NCI-H1694 treated with DMSO at 0.1 percent for 48 hours (cell line): Measurements from ENCODE around the gene UBFD1.
"Not testable (repeated sequence)": the region's sequence is repeated elsewhere in the genome, so short reads cannot be mapped to it uniquely, and the experiment has no call there.

ENCODE experiments used
- DNase-seq: peaks from one replicate; lab custom pipeline; 2025; lab: John Stamatoyannopoulos, UW

The UBFD1 gene

GRCh38 chr16:23567602-23568001, 10.1 kb downstream of the UBFD1 start:
- DNase-seq: no peak

GRCh38 chr16:23570992-23571632, 13.6 kb downstream of the UBFD1 start:
- no peak for DNase-seq

DNA sequence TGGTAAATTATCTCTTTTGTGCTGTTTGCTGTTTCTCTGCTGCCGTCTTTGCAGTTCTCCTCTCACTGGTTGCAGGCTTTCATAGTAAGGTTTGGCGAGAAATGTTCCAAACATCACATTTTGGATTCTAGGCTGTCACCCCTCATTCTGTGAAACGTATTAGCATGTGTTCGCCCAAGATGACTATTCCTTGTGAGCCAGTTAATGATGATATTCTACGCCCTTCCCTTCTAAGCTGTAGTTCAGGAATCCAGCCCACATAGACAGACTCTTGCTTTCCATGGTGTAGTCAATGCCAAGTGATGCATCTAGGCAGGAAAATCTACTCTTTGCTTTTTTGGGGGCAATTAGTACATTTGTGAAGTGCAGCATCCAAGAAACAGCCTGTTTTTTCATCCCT, 14.4 kb downstream of the UBFD1 start:
- no peak for DNase-seq

GRCh38 chr16:23572394-23572793, 14.9 kb downstream of the UBFD1 start:
- DNase-seq: no peak

DNA sequence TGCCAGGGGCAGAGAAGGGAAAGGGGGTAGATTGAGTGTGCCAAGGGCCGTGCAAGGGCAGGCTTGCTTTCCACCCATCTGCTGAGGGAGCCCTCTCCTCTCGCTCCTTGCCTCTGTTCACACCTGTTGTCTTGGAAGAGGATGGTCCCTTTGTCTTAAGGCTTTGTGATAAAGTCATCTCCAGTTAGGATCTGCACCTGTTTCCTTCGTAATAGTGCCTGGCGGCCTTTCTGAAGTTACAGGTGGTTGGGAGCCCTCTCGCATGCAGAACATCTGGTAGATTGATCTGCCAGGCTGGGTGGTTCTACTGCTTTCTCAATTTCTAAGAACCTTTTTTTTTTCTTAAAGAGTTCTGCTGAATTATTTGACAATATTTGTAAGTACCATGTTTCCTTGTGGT, 16.3 kb downstream of the UBFD1 start:
- no peak for DNase-seq

DNA sequence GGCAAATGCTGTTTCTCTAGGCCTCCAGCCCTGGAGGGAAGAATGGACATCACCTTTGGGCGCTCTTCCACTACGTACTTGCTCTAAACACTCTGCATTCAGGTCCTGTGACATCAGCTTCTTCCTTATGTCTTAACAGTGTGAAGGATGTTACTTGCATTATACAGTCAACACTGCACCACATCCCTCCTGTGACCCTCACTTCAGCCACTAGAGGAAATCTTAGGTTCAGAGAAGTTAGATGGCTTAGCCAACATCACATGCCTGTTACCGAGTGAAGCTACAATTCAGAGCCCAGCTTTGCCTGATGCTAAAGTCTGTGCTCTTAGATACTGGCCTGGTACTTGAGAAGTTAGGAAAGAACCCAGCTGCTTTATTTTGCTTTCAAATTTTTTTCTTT, 18.3 kb downstream of the UBFD1 start:
- no peak for DNase-seq

- DNase-seq: no peak
Measured at GRCh38 chr16:23577493-23577892, 20.0 kb downstream of the UBFD1 start.

DNA sequence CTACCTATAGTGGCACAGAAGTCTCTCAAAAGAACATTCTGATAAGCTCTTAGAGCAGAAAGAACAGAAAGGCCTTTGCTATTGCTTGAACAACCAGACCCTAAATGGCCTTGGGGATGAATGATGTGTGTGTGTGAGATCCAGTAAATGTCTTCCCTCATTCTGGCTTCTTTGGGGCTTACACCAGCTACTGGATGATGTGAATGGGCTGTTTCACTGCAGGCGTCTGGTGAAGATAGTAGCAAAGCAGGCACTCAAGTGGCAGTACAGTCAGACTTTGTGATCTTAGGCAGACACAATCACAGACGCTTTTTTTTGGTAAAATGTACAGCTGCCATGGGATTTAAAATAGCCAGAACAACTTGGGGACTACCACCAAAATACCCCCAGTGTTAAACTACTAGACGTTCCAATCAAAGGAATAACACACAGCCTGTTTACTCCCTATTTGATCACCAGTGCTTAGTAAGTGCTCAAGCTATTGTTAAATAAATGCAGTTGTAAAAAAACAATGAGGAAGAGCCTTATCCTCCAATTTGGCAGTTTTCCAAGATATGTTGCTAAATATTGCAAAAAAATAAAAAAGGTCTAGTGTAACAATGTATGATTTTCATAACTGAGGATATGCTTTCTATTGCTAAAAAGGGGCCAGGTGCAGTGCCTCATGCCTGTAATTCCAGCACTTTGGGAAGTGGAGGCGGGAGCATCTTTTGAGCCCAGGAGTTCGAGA, 20.7 kb downstream of the UBFD1 start:
- DNase-seq: no peak

DNA sequence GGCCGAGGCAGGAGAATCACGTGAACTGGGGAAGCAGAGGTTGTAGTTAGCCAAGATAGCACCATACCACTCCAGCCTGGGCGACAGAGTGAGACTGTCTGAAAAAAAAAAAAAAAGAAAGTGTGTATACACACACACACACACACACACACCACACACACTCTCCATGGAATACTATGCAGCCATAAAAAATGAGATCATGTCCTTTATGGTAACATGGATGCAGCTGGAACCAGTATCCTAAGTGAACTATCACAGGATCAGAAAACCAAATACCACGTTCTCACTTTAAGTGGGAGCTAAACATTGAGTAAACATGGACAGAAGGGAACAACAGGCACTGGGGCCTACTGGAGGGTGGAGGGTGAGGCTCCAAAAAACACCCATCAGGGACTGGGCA, 21.8 kb downstream of the UBFD1 start:
- no peak for DNase-seq

DNA sequence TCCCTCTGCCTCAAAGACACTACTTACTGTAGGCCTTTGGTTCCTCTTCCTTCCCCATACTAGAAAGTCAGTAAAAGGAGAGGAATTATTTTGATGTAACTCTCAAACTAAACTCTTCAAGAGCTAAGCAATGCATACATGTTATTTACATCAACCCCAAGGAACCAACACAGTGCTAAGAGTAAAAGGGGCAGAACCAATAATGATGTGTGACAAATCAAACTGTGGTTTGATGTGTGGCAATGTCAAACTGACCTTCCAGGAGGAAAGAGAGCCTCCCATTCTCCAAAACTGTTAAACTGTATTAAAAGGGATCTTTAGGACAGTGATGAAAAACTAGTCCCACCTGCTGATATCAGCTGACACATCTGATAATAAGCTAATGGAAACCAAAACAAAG, 22.9 kb downstream of the UBFD1 start:
- no peak for DNase-seq

GRCh38 chr16:23581764-23582163, 24.2 kb downstream of the UBFD1 start:
- DNase-seq: no peak

- not testable (repeated sequence) for DNase-seq
Measured at GRCh38 chr16:23583271-23583670, 25.7 kb downstream of the UBFD1 start.

GRCh38 chr16:23584186-23585076, 26.9 kb downstream of the UBFD1 start:
- no peak for DNase-seq

DNA sequence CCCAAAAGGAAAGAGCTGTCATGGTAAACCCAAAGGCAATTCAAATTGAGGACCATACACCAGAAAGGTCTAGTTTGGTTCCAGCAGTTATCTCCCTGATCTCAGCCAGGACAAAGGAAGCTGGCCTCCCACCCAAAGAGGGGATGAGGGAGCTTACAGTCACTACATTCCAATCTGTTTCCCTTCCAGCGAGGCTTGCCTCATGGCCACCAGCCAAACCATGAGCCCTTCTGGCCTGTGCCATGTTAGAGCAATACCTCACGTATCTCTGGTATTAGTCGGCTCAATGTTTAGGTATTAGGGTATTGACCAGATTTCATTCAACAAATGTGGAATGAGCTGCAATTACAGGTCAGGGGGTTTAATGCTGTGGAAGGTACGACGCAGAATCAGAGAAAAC, 30.2 kb downstream of the UBFD1 start:
- DNase-seq: no peak

- DNase-seq: no peak
Measured at GRCh38 chr16:23590181-23590580, 32.7 kb downstream of the UBFD1 start.

- no peak for DNase-seq
Measured at GRCh38 chr16:23594186-23594585, 36.7 kb downstream of the UBFD1 start.

GRCh38 chr16:23595246-23595950, 37.9 kb downstream of the UBFD1 start:
- no peak for DNase-seq

- DNase-seq: peak; percentile 55
Measured at GRCh38 chr16:23595951-23596720, 38.6 kb downstream of the UBFD1 start, which contains the start of gene NDUFAB1. TSS of gene NDUFAB1 (minus strand) at chr16:23596316. CDS start at chr16:23596290, 26 bp downstream.

DNA sequence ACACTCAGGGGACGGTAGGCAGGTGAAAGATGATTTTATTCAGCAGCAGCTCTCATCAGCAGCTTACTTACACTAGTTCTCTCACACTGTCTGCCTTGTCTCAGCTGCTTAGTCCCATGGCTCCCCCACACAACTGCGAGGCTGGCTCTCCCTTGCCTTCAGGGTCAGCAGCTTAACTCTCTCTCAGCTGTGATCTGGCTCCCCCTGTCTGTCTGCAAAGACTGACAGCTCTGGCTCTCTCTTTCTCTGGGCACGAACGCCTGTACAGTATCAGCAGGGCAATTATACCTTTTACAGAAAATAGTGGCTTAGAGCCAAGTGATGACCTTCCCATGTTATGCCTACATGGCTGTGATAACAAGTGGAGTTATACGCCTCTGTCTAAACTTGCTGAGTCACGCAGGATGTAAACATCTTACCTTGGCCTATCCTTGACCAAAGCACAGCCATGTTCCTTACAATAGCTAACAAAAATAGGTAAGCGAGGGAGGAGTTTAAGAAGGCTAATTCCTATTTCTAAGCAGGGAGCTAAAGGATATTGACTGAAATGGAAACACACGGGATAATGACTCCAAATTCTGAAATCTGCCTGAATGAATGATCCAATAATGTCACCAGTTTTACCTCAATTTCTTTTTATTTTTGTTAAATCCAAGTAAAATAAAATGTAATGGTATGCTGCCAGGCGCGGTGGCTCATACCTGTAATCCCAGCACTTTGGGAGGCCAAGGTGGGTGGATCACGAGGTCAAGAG, 39.7 kb downstream of the UBFD1 start:
- DNase-seq: peak; percentile 24

DNA sequence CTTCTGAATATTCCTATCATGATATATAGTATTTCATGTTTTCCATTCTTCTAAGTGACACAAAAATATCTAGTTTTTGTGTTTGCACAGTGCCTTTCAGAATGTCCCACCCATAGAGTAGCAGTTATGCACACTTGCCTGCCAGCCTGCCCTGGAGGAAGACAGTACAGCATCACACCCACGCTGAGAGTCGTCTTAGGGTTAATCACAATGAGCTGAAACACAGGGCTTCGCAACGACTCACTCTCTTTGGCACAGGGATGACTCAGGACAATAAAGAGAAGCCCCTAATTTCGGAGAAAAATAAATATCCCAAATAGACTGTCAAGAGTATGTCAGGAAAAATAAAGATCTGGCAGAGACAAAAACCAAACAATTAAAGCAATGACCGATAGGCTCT, 50.2 kb downstream of the UBFD1 start:
- no peak for DNase-seq

GRCh38 chr16:23608194-23608593, 50.7 kb downstream of the UBFD1 start:
- no peak for DNase-seq
